GM23338 (cell line): ENCODE measurements around the gene MTHFD2.

Experiments
- CREB1 ChIP-seq: fragments of 250-450 bp; sonication (Bioruptor Pico); IDR thresholded peaks from 2 replicates; pipeline ENCODE4 v1.5.0; 2020; ENCODE audit warnings: low read depth, mild to moderate bottlenecking, moderate library complexity
- EZH2 ChIP-seq: fragments of 200-600 bp; sonication (generic); IDR thresholded peaks from one replicate; pipeline ENCODE4 v1.8.0; 2017; ENCODE audit warnings: antibody characterized with exemption, mild to moderate bottlenecking, low read depth; ENCODE audit not compliant: unreplicated experiment
- POLR2AphosphoS5 ChIP-seq: IDR thresholded peaks from 2 replicates; pipeline ENCODE4 v1.6.1; 2016; ENCODE audit warnings: antibody characterized with exemption, low read depth
- REST ChIP-seq: IDR thresholded peaks from one replicate; pipeline ENCODE4 v1.6.1; 2018; ENCODE audit warnings: antibody characterized with exemption; ENCODE audit not compliant: unreplicated experiment
- TF ChIP-seq, protein P1 (sequence below), 2 experiments: fragments of 200-600 bp in 1 of 2; sonication (generic) in 1 of 2; conservative IDR thresholded peaks; 2 replicates each; pipeline versions ENCODE4 v1.5.1 to v1.6.1; 2016 to 2017; ENCODE audit warnings: antibody characterized with exemption in 2 of 2, low read depth in 2 of 2, mild to moderate bottlenecking in 2 of 2, moderate library complexity in 1 of 2
- TF ChIP-seq, protein P2 (sequence below): IDR thresholded peaks from 2 replicates; pipeline ENCODE4 v1.6.1; 2016; ENCODE audit warnings: antibody characterized with exemption

GRCh38 chr2:74188018-74188601, 10.3 kb upstream of the MTHFD2 start:
- TF ChIP-seq POLR2AphosphoS5: no peak
- TF ChIP-seq CREB1 (CRISPR knock-in tag): no peak
- TF ChIP-seq, protein P1, sequence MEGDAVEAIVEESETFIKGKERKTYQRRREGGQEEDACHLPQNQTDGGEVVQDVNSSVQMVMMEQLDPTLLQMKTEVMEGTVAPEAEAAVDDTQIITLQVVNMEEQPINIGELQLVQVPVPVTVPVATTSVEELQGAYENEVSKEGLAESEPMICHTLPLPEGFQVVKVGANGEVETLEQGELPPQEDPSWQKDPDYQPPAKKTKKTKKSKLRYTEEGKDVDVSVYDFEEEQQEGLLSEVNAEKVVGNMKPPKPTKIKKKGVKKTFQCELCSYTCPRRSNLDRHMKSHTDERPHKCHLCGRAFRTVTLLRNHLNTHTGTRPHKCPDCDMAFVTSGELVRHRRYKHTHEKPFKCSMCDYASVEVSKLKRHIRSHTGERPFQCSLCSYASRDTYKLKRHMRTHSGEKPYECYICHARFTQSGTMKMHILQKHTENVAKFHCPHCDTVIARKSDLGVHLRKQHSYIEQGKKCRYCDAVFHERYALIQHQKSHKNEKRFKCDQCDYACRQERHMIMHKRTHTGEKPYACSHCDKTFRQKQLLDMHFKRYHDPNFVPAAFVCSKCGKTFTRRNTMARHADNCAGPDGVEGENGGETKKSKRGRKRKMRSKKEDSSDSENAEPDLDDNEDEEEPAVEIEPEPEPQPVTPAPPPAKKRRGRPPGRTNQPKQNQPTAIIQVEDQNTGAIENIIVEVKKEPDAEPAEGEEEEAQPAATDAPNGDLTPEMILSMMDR (conservative IDR thresholded peaks at IDR 0.05; ENCODE audit: low read depth in 2 of 2): no peak
- TF ChIP-seq REST: no peak
- TF ChIP-seq, protein P2, sequence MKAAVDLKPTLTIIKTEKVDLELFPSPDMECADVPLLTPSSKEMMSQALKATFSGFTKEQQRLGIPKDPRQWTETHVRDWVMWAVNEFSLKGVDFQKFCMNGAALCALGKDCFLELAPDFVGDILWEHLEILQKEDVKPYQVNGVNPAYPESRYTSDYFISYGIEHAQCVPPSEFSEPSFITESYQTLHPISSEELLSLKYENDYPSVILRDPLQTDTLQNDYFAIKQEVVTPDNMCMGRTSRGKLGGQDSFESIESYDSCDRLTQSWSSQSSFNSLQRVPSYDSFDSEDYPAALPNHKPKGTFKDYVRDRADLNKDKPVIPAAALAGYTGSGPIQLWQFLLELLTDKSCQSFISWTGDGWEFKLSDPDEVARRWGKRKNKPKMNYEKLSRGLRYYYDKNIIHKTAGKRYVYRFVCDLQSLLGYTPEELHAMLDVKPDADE: no peak
- TF ChIP-seq EZH2: no peak
